ENCODE results near the gene ZNFX1.

- TF ChIP-seq, protein P1, sequence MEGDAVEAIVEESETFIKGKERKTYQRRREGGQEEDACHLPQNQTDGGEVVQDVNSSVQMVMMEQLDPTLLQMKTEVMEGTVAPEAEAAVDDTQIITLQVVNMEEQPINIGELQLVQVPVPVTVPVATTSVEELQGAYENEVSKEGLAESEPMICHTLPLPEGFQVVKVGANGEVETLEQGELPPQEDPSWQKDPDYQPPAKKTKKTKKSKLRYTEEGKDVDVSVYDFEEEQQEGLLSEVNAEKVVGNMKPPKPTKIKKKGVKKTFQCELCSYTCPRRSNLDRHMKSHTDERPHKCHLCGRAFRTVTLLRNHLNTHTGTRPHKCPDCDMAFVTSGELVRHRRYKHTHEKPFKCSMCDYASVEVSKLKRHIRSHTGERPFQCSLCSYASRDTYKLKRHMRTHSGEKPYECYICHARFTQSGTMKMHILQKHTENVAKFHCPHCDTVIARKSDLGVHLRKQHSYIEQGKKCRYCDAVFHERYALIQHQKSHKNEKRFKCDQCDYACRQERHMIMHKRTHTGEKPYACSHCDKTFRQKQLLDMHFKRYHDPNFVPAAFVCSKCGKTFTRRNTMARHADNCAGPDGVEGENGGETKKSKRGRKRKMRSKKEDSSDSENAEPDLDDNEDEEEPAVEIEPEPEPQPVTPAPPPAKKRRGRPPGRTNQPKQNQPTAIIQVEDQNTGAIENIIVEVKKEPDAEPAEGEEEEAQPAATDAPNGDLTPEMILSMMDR (IDR thresholded peaks at IDR 0.05 in 4 of 5, conservative IDR thresholded peaks at IDR 0.05 in 1 of 5): no peak
- no peak for TF ChIP-seq POLR2A (IDR thresholded peaks at IDR 0.05)
Observed at GRCh38 chr20:49313283-49313682, 35.4 kb upstream of the ZNFX1 start.

Data from gastrocnemius medialis (tissue), 4 donors.